Heart right ventricle (tissue), 16 donors: ENCODE results near the gene SLC25A33. TPM values are rescaled to one million over a fixed set of nuclear protein-coding genes. Genes with fewer than 3 reads are reported as not detected.

Source experiments
- ATAC-seq, 8 donors: fragments of 200-7000 bp; cut with Tn5 transposase; one replicate each; pipeline ENCODE4 v1.9.1; 2020; ENCODE audit warnings: mild to moderate bottlenecking in 8 of 8, moderate library complexity in 8 of 8, moderate number of reproducible peaks in 1 of 8
- DNase-seq, 2 donors: peaks; one replicate each; pipeline ENCODE4 v3.0.0-alpha.2; 2020
- H3K27ac ChIP-seq, 10 donors: fragments of 200-600 bp; sonication (generic) in 2 of 10; one replicate each; pipeline versions ENCODE4 v1.5.0 to v1.8.0; 2020 to 2022; ENCODE audit warnings: mild to moderate bottlenecking in 3 of 10
- H3K27me3 ChIP-seq, 7 donors: fragments of 200-600 bp; one replicate each; pipeline ENCODE4 v1.8.0; 2021 to 2022; ENCODE audit warnings: mild to moderate bottlenecking in 2 of 7
- H3K36me3 ChIP-seq, 9 donors: fragments of 200-600 bp; sonication (generic) in 1 of 9; one replicate each; pipeline versions ENCODE4 v1.5.0 to v1.8.0; 2020 to 2022; ENCODE audit warnings: mild to moderate bottlenecking in 2 of 9
- H3K4me1 ChIP-seq, 9 donors: fragments of 200-600 bp; sonication (generic) in 1 of 9; one replicate each; pipeline versions ENCODE4 v1.5.0 to v1.8.0; 2020 to 2022; ENCODE audit warnings: mild to moderate bottlenecking in 4 of 9
- H3K4me3 ChIP-seq, 10 donors: fragments of 200-600 bp; sonication (generic) in 2 of 10; one replicate each; pipeline versions ENCODE4 v1.5.0 to v1.8.0; 2020 to 2022; ENCODE audit warnings: mild to moderate bottlenecking in 7 of 10, moderate library complexity in 2 of 10
- H3K9me3 ChIP-seq, 11 donors: fragments of 200-600 bp in 10 of 11; sonication (generic) in 2 of 11; one replicate each; pipeline versions ENCODE4 v1.5.0 to v1.8.0; 2013 to 2022; ENCODE audit warnings: mild to moderate bottlenecking in 2 of 11, control low read depth in 1 of 11, moderate library complexity in 1 of 11
- CTCF ChIP-seq, 9 donors: fragments of 200-600 bp; sonication (generic) in 2 of 9; IDR thresholded peaks; one replicate each; pipeline versions ENCODE4 v1.5.0 to v1.8.0; 2021 to 2022; ENCODE audit warnings: antibody characterized with exemption in 9 of 9, mild to moderate bottlenecking in 5 of 9, moderate library complexity in 1 of 9
- WGBS, 2 donors: extraction: QIAGEN DNeasy Blood & Tissue Kit; methylation state at CpG; one replicate each; pipeline ENCODE4 v1.1.7; 2013; ENCODE audit warnings: inconsistent platforms in 1 of 2; 5-methylcytosine and 5-hydroxymethylcytosine counted together
- intact Hi-C, 10 donors: fragments of 100-400 bp; cut with DNase I; formaldehyde crosslinking; loops; one replicate each; pipeline versions ENCODE4 v1.11.1 to v1.14.2; 2022
- polyA plus RNA-seq, 2 donors: library from polyadenylated mRNA; stranded (reverse); fragments of 200-250 nt; gene quantifications; one replicate each; pipeline ENCODE4 v1.2.3, GENCODE V29; 2013
- total RNA-seq, 10 donors: library from RNA; stranded (reverse); fragmentation: NEBNext Ultra II Directional in 3 of 10; extraction: Animal tissue kit (Norgen Biotek cat#: 25700) in 3 of 10; gene quantifications; one replicate each; pipeline versions ENCODE4 v1.2.1 to v1.2.4, GENCODE V29; 2021 to 2023
- donor health status: Arrhythmogenic right ventricular cardiomyopathy.
- donor health status: ischemic (EF 13 %, LVEDD 7.1; RV severe dilation, severe dysfunction).
- donor health status: healthy with polysubstance abuse.
- donor health status: DM: no; HTN: yes; CAD: no.
- donor health status: DM: no; HTN: no; CAD: no.
- donor health status: ischemic (EF 25% LVEDD 6.9; RV normal size, moderate dysfunction).
- donor health status: ischemic (EF 25% LVEDD 5.7; RV mildly dilated, moderate dysfunction).
- donor health status: healthy.
- donor health status: DM: yes; HTN: yes; CAD: no.
- donor health status: Ischemic cardiomyopathy.
- donor health status: ischemic (EF 35%, LVEDD 5.7; RV mildly dilated, moderate dysfunction).
- donor health status: nonischemic (EF 11% LVEDD 7.7; RV severe dilation, severe dysfunction).
- donor health status: DM: yes; HTN: yes; CAD: no.
- donor health status: PGD.
- donor health status: ischemic (EF 29% LVEDD 5.4; RV normal size, mild dysfunction).
- donor health status: nonischemic (EF 23%, LVEDD 6.1; RV moderate dilation, normal function).

SLC25A33 gene
- total and polyA plus RNA-seq, 12 donors: 2.8 to 7.7 (median 5.4) TPM

- Histone ChIP-seq H3K4me1 (peaks cover 0 to 14% (median 8%) of the 10 kb centered on the region in 9 donors), H3K27me3 (no peaks in the 10 kb centered on the region), H3K9me3 (no peaks in the 10 kb centered on the region), H3K4me3 (no peak overlapping the region), H3K36me3 (no peaks in the 10 kb centered on the region), H3K27ac (no peak overlapping the region)
- intact Hi-C loops: loop anchor here in 1 of 10 donors (5.0 kb wide), 1 partner anchor 37 kb away; no protein-coding TSS in a partner anchor
- DNase-seq (no peak), ATAC-seq (no peak)
- TF ChIP-seq CTCF (IDR thresholded peaks at IDR 0.05): no peak
- WGBS, 2 donors: 90 to 91% methylated on average over 10 of the region's 10 CpGs
Observed at GRCh38 chr1:9534953-9535352, 4.3 kb upstream of the SLC25A33 start.

- TF ChIP-seq CTCF (IDR thresholded peaks at IDR 0.05): no peak
- Histone ChIP-seq H3K9me3 (no peaks in the 10 kb centered on the region), H3K27me3 (no peaks in the 10 kb centered on the region), H3K36me3 (no peaks in the 10 kb centered on the region), H3K4me3 (no peak overlapping the region), H3K4me1 (peaks cover 0 to 23% (median 13%) of the 10 kb centered on the region in 9 donors), H3K27ac (no peak overlapping the region)
- DNase-seq: no peak
- intact Hi-C loops: loop anchor here in 1 of 10 donors (5.0 kb wide), 1 partner anchor 36 kb away; no protein-coding TSS in a partner anchor
- 93 to 96% methylated on average over 1 of the region's 1 CpG for WGBS, 2 donors
- ATAC-seq: no peak
Observed at GRCh38 chr1:9536301-9536700, 3.0 kb upstream of the SLC25A33 start.

GRCh38 chr1:9537863-9538668 lies 1.2 kb upstream of the SLC25A33 start:
- Histone ChIP-seq H3K27me3 (no peaks in the 10 kb centered on the region), H3K36me3 (no peaks in the 10 kb centered on the region), H3K4me1 (peaks cover 5 to 38% (median 29%) of the 10 kb centered on the region in 9 donors), H3K9me3 (no peaks in the 10 kb centered on the region), H3K27ac (peak overlapping the region in 4 of 10 donors; percentile 48 to 95 (median 79)), H3K4me3 (no peak overlapping the region)
- no peak for TF ChIP-seq CTCF (IDR thresholded peaks at IDR 0.05)
- ATAC-seq (no peak), DNase-seq (no peak)
- 77 to 81% methylated on average over 7 of the region's 7 CpGs for WGBS, 2 donors
- intact Hi-C loops: loop anchor here in 2 of 10 donors (2.0 to 5.0 kb wide), 2 partner anchors 34 to 51 kb away; partner anchors contain the start of gene TMEM201 (in 1 of the 2)

GRCh38 chr1:9538669-9539164 lies 548 bp upstream of the SLC25A33 start:
- peaks cover 5 to 42% (median 29%) of the 10 kb centered on the region in 9 donors for H3K4me1 ChIP-seq
- H3K27me3 ChIP-seq: no peaks in the 10 kb centered on the region
- peak overlapping the region in 6 of 10 donors; percentile 12 to 88 (median 80) for H3K4me3 ChIP-seq
- TF ChIP-seq CTCF (IDR thresholded peaks at IDR 0.05): no peak
- no peaks in the 10 kb centered on the region for H3K9me3 ChIP-seq
- intact Hi-C loops: loop anchor here in 2 of 10 donors (2.0 to 5.0 kb wide), 2 partner anchors 34 to 50 kb away; partner anchors contain the start of gene TMEM201 (in 1 of the 2)
- no peak for ATAC-seq
- H3K27ac ChIP-seq: peak overlapping the region in 9 of 10 donors; percentile 33 to 95 (median 67)
- no peak for DNase-seq
- 82 to 85% methylated on average over 23 of the region's 23 CpGs for WGBS, 2 donors
- H3K36me3 ChIP-seq: no peaks in the 10 kb centered on the region
